Mesenchymal stem cell (in vitro differentiated cells and primary cell): Measurements from ENCODE around the gene TRIM33.

Experiments
- DNase-seq: peaks from one replicate; pipeline ENCODE4 v3.0.0-alpha.2; 2013
- H2AFZ ChIP-seq: one replicate; pipeline ENCODE4 v1.6.1; 2013; ENCODE audit warnings: low read depth, mild to moderate bottlenecking, control low read depth, inconsistent platforms, low read length, moderate library complexity
- H2AK5ac ChIP-seq: 2 replicates; pipeline ENCODE4 v1.6.1; 2013; ENCODE audit warnings: low read length, moderate library complexity, mild to moderate bottlenecking, inconsistent platforms; ENCODE audit not compliant: severe bottlenecking
- H2BK120ac ChIP-seq: one replicate; pipeline ENCODE4 v1.6.1; 2013; ENCODE audit warnings: low read depth, mild to moderate bottlenecking, inconsistent platforms, low read length, moderate library complexity
- H2BK12ac ChIP-seq, 2 experiments: one replicate each; pipeline ENCODE4 v1.6.1; 2013; ENCODE audit warnings: inconsistent platforms in 2 of 2, low read length in 2 of 2, mild to moderate bottlenecking in 2 of 2, moderate library complexity in 2 of 2, control low read depth in 1 of 2
- H2BK15ac ChIP-seq: one replicate; pipeline ENCODE4 v1.6.1; 2013; ENCODE audit warnings: mild to moderate bottlenecking, low read depth, inconsistent platforms; ENCODE audit not compliant: poor library complexity, severe bottlenecking
- H2BK5ac ChIP-seq: 2 replicates; pipeline ENCODE4 v1.6.1; 2013; ENCODE audit warnings: low read depth, mild to moderate bottlenecking, low read length, control low read depth, inconsistent platforms; ENCODE audit not compliant: poor library complexity, severe bottlenecking
- H3K14ac ChIP-seq, 2 experiments: one replicate each; pipeline ENCODE4 v1.6.1; 2013; ENCODE audit warnings: inconsistent platforms in 2 of 2, low read length in 2 of 2, control low read depth in 1 of 2, mild to moderate bottlenecking in 1 of 2, moderate library complexity in 1 of 2
- H3K18ac ChIP-seq, 2 experiments: one replicate each; pipeline ENCODE4 v1.6.1; 2013; ENCODE audit warnings: inconsistent platforms in 2 of 2, low read length in 2 of 2, control low read depth in 1 of 2, low read depth in 1 of 2, mild to moderate bottlenecking in 1 of 2
- H3K23ac ChIP-seq, 2 experiments: one replicate each; pipeline ENCODE4 v1.6.1; 2013; ENCODE audit warnings: inconsistent platforms in 2 of 2, low read length in 2 of 2, mild to moderate bottlenecking in 2 of 2, moderate library complexity in 2 of 2, control low read depth in 1 of 2
- H3K27ac ChIP-seq: 2 replicates; pipeline ENCODE4 v1.5.1; 2013; ENCODE audit warnings: mild to moderate bottlenecking, moderate library complexity, low read length, control low read depth, inconsistent platforms; ENCODE audit not compliant: poor library complexity, severe bottlenecking
- H3K27me3 ChIP-seq, 2 experiments: 2 replicates each; pipeline versions ENCODE4 v1.6.1 to v1.7.0; 2013; ENCODE audit warnings: low read length in 2 of 2, mild to moderate bottlenecking in 2 of 2, moderate library complexity in 2 of 2, control low read depth in 1 of 2, inconsistent platforms in 1 of 2; ENCODE audit not compliant: control insufficient read depth in 1 of 2, insufficient read depth in 1 of 2
- H3K36me3 ChIP-seq, 2 experiments: 2 replicates each; pipeline versions ENCODE4 v1.6.1 to v1.7.0; 2013; ENCODE audit warnings: low read length in 2 of 2, control low read depth in 1 of 2, inconsistent platforms in 1 of 2, low read depth in 1 of 2, mild to moderate bottlenecking in 1 of 2; ENCODE audit not compliant: insufficient read depth in 2 of 2, control insufficient read depth in 1 of 2
- H3K4ac ChIP-seq, 2 experiments: one replicate each; pipeline ENCODE4 v1.6.1; 2013; ENCODE audit warnings: inconsistent platforms in 2 of 2, low read length in 2 of 2, mild to moderate bottlenecking in 2 of 2, moderate library complexity in 2 of 2, control low read depth in 1 of 2, low read depth in 1 of 2
- H3K4me1 ChIP-seq: 2 replicates; pipeline ENCODE4 v1.6.1; 2013; ENCODE audit warnings: low read depth, low read length, control low read depth; ENCODE audit not compliant: control insufficient read depth, insufficient read depth
- H3K4me2 ChIP-seq: 2 replicates; pipeline ENCODE4 v1.6.1; 2013; ENCODE audit warnings: low read length, mild to moderate bottlenecking, inconsistent platforms; ENCODE audit not compliant: poor library complexity, severe bottlenecking
- H3K4me3 ChIP-seq, 2 experiments: 2 replicates each; pipeline versions ENCODE4 v1.5.1 to v1.7.0; 2013; ENCODE audit warnings: low read length in 2 of 2, mild to moderate bottlenecking in 2 of 2, control low read depth in 1 of 2, low read depth in 1 of 2; ENCODE audit not compliant: insufficient read depth in 1 of 2
- H3K79me1 ChIP-seq: replicated peaks from 2 replicates; pipeline ENCODE4 v1.6.1; 2013; ENCODE audit warnings: mild to moderate bottlenecking, control low read depth, low read length, inconsistent platforms; ENCODE audit not compliant: poor library complexity, severe bottlenecking
- H3K9ac ChIP-seq: 2 replicates; pipeline ENCODE4 v1.7.0; 2013; ENCODE audit warnings: mild to moderate bottlenecking, low read length, moderate library complexity
- H3K9me3 ChIP-seq: 2 replicates; pipeline ENCODE4 v1.7.0; 2013; ENCODE audit warnings: mild to moderate bottlenecking, low read length; ENCODE audit not compliant: control insufficient read depth
- H4K8ac ChIP-seq: one replicate; pipeline ENCODE4 v1.6.1; 2013; ENCODE audit warnings: inconsistent platforms, mild to moderate bottlenecking, low read length, moderate library complexity
- H4K91ac ChIP-seq: one replicate; pipeline ENCODE4 v1.6.1; 2013; ENCODE audit warnings: mild to moderate bottlenecking, low read length, inconsistent platforms
- WGBS: methylation state at CpG from one replicate; pipeline ENCODE4 v1.1.7; 2013; ENCODE audit warnings: mixed read lengths; 5-methylcytosine and 5-hydroxymethylcytosine counted together

TRIM33 gene

DNA sequence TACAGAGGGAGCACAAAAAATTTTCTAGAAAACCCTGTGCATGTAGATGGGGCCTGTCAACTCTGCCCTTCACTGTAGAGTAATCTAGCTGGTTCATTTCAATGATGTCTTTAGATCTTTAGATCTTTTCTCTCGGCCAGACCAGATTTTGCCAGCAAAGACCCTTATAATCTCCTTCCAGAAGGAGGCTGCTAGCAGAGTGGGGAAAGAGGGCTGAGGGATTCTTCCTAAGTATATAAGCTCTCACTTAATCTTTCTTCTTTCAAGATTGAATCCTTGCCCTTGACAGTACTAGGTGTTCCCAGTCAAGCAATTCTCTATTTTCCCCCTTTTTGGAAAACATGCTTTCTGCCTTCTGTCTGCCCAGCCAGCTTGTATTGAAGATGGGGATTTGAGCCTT, 36.1 kb upstream of the TRIM33 start:
- Histone ChIP-seq H3K27ac (no peak overlapping the region), H2BK120ac (no peak overlapping the region), H3K9me3 (no peaks in the 10 kb centered on the region), H3K79me1 (no peaks in the 10 kb centered on the region), H2AK5ac (no peak overlapping the region), H3K27me3 (no peaks in the 10 kb centered on the region), H2BK12ac (no peak overlapping the region), H3K4me1 (no peaks in the 10 kb centered on the region), H3K23ac (no peak overlapping the region), H2BK15ac (no peak overlapping the region), H3K14ac (no peak overlapping the region), H3K36me3 (no peaks in the 10 kb centered on the region), H4K91ac (no peak overlapping the region), H3K4me3 (no peak overlapping the region), H3K18ac (no peak overlapping the region), H3K4ac (no peak overlapping the region), H2AFZ (no peak overlapping the region), H4K8ac (no peak overlapping the region), H2BK5ac (no peak overlapping the region), H3K4me2 (no peak overlapping the region), H3K9ac (no peak overlapping the region)
- no CpG with 5 or more reads among the region's 1 CpG for WGBS
- no peak for DNase-seq

DNA sequence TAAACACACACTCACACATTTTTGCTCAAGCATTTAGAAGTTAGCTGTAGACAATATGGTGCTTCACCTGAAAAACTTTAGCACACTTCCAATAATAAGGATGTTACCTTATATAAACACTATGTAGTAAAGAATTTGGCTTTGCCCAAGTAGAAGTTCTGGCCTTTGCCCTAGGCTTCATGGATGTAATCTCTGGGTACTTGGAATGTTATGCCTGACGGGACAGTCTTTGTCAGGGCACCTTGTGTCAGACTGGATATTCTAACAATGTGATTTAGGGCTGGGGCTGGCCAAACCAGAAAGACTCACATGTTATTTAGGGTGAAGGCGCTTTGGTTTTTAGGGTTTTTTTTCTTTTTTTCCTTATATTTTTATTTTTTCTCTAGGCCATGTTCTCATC, 34.8 kb upstream of the TRIM33 start:
- no peak for DNase-seq
- H3K4me2 ChIP-seq = no peak overlapping the region
- H2AK5ac ChIP-seq = no peak overlapping the region
- no peak overlapping the region for H2BK5ac ChIP-seq
- H3K4ac ChIP-seq = no peak overlapping the region
- H3K4me1 ChIP-seq = no peaks in the 10 kb centered on the region
- H2BK12ac ChIP-seq = no peak overlapping the region
- H3K79me1 ChIP-seq = no peaks in the 10 kb centered on the region
- H2BK120ac ChIP-seq = no peak overlapping the region
- no peak overlapping the region for H4K91ac ChIP-seq
- H3K9me3 ChIP-seq = no peaks in the 10 kb centered on the region
- H3K4me3 ChIP-seq = no peak overlapping the region
- no peaks in the 10 kb centered on the region for H3K36me3 ChIP-seq
- no peak overlapping the region for H3K9ac ChIP-seq
- H4K8ac ChIP-seq = no peak overlapping the region
- 88% methylated on average over 1 of the region's 2 CpGs for WGBS
- H3K18ac ChIP-seq = no peak overlapping the region
- H2AFZ ChIP-seq = no peak overlapping the region
- H3K23ac ChIP-seq = no peak overlapping the region
- H3K27me3 ChIP-seq = no peaks in the 10 kb centered on the region
- no peak overlapping the region for H3K14ac ChIP-seq
- no peak overlapping the region for H3K27ac ChIP-seq
- H2BK15ac ChIP-seq = no peak overlapping the region

DNA sequence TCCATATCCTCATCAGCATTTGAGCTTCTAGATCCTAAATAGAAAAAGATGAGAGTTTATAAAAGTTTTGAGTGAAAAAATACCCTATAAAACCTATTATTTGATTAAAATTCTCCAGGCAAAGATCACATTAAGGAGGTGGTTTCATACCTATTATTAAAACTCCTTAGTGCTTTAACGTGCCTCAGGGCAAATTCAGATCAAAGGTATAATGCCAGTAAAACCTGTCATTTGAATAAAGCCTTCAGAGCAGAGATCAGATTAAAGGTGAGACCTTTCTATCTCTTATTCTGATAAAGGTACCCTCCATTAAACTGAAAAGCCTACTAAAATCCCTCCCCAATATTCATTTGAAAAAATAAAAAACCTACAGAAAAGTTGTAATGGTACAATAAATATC, 34.3 kb upstream of the TRIM33 start:
- no peak overlapping the region for H2AK5ac ChIP-seq
- H2BK15ac ChIP-seq = no peak overlapping the region
- H3K23ac ChIP-seq = no peak overlapping the region
- H3K18ac ChIP-seq = no peak overlapping the region
- H2AFZ ChIP-seq = no peak overlapping the region
- no peak overlapping the region for H4K8ac ChIP-seq
- no peak overlapping the region for H2BK12ac ChIP-seq
- H3K4me1 ChIP-seq = no peaks in the 10 kb centered on the region
- no CpG with 5 or more reads among the region's 1 CpG for WGBS
- no peak overlapping the region for H3K27ac ChIP-seq
- H3K4ac ChIP-seq = no peak overlapping the region
- H3K9me3 ChIP-seq = no peaks in the 10 kb centered on the region
- H2BK5ac ChIP-seq = no peak overlapping the region
- H3K4me3 ChIP-seq = no peak overlapping the region
- no peak overlapping the region for H4K91ac ChIP-seq
- H3K27me3 ChIP-seq = no peaks in the 10 kb centered on the region
- H3K14ac ChIP-seq = no peak overlapping the region
- H3K79me1 ChIP-seq = no peaks in the 10 kb centered on the region
- DNase-seq = no peak
- no peaks in the 10 kb centered on the region for H3K36me3 ChIP-seq
- H2BK120ac ChIP-seq = no peak overlapping the region
- no peak overlapping the region for H3K4me2 ChIP-seq
- no peak overlapping the region for H3K9ac ChIP-seq

DNA sequence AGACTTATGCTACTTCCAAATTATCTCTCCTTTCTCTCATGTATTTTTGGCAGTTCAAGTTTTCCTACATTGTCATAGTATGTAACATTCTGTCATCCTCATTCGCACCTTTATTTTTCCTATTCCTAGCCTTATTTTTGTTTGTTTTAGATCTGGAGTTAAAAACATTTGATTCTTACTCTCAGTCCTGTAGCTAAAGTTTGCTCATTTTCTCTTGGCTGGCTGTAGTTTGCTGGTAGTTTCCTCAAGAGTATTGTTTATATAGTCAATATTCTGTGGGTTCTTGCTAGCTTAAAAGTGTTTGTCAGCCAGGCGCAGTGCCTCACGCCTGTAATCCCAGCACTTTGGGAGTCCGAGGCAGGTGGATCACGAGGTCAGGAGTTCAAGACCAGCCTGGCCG, 29.8 kb upstream of the TRIM33 start:
- Histone ChIP-seq H2AFZ (no peak overlapping the region), H4K91ac (no peak overlapping the region), H3K4me1 (no peaks in the 10 kb centered on the region), H3K14ac (no peak overlapping the region), H2BK5ac (no peak overlapping the region), H3K27me3 (peaks cover 0 to 5% of the 10 kb centered on the region in 2 experiments), H2AK5ac (no peak overlapping the region), H3K36me3 (no peaks in the 10 kb centered on the region), H3K4me2 (no peak overlapping the region), H2BK12ac (no peak overlapping the region), H2BK120ac (no peak overlapping the region), H2BK15ac (no peak overlapping the region), H3K4ac (no peak overlapping the region), H3K79me1 (no peaks in the 10 kb centered on the region), H3K9ac (no peak overlapping the region), H3K27ac (no peak overlapping the region), H3K9me3 (no peaks in the 10 kb centered on the region), H3K4me3 (no peak overlapping the region), H3K18ac (no peak overlapping the region), H3K23ac (no peak overlapping the region), H4K8ac (no peak overlapping the region)
- 72% methylated on average over 5 of the region's 6 CpGs for WGBS
- no peak for DNase-seq
